Activated T-helper 17 cell treated with anti-CD3 and anti-CD28 coated beads, Interleukin-2, amount 50 U/mL, for 72 hours (primary cell): ENCODE results near the gene TMEM97. TPM values are rescaled to one million over a fixed set of nuclear protein-coding genes. Genes with fewer than 3 reads are reported as not detected.

Source experiments
- ATAC-seq: fragments of 150-1000 bp; cut with Tn5 transposase; replicated peaks from 2 replicates; pipeline ENCODE4 v1.10.0; 2021; ENCODE audit warnings: mild to moderate bottlenecking, moderate library complexity
- H3K27ac Mint-ChIP-seq: one replicate; pipeline ENCODE4 v1.8.0; 2022; ENCODE audit warnings: mixed read lengths
- H3K27me3 Mint-ChIP-seq: one replicate; pipeline ENCODE4 v1.8.0; 2022; ENCODE audit warnings: mixed read lengths
- H3K36me3 Mint-ChIP-seq: one replicate; pipeline ENCODE4 v1.8.0; 2022; ENCODE audit warnings: low read depth, mild to moderate bottlenecking, mixed read lengths
- H3K4me1 Mint-ChIP-seq: one replicate; pipeline ENCODE4 v1.8.0; 2022; ENCODE audit warnings: mixed read lengths
- H3K4me3 Mint-ChIP-seq: one replicate; pipeline ENCODE4 v1.8.0; 2022; ENCODE audit warnings: mild to moderate bottlenecking, mixed read lengths
- H3K9me3 Mint-ChIP-seq: one replicate; pipeline ENCODE4 v1.8.0; 2022; ENCODE audit warnings: mixed read lengths
- total RNA-seq, 2 donors: library from RNA; stranded (reverse); gene quantifications; one replicate each; pipeline ENCODE4 v1.2.3, GENCODE V29; 2022

TMEM97 gene
- total RNA-seq, 2 donors from 2014 or later, result 25.0 to 41.0 TPM

DNA sequence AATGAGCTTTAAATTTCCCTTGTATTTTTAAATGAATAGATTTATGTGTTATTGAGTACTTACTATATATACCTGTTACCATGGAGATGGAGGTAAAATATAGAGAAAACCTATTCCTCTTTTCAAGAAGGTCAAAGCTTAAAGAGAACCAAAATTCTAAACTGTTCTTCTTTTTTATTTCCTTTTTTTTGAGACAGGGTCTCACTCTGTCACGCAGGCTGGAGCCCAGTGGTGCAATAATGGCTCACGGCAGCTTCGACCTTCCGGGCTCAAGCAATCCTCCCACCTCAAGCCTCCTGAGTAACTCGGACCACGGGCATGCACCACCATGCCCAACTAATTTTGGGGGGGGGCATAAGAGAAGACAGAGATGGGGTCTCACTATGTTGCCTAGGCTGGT is 25.0 kb upstream of the TMEM97 start:
- Mint-ChIP-seq H3K4me3 (no peak overlapping the region), H3K9me3 (no peaks in the 10 kb centered on the region), H3K27ac (no peak overlapping the region), H3K4me1 (peaks cover 12% of the 10 kb centered on the region), H3K27me3 (peaks cover 9% of the 10 kb centered on the region), H3K36me3 (no peaks in the 10 kb centered on the region)
- ATAC-seq, result no peak

GRCh38 chr17:28295677-28296578 is 23.1 kb upstream of the TMEM97 start:
- Mint-ChIP-seq H3K27ac (peak overlapping the region; percentile 59), H3K27me3 (peaks cover 9% of the 10 kb centered on the region), H3K9me3 (no peaks in the 10 kb centered on the region), H3K4me3 (peak overlapping the region; percentile 36), H3K4me1 (peaks cover 12% of the 10 kb centered on the region), H3K36me3 (no peaks in the 10 kb centered on the region)
- ATAC-seq, result peak; percentile 78

- ATAC-seq, result no peak
- peaks cover 12% of the 10 kb centered on the region for H3K4me1 Mint-ChIP-seq
- H3K27ac Mint-ChIP-seq, result no peak overlapping the region
- no peaks in the 10 kb centered on the region for H3K36me3 Mint-ChIP-seq
- no peaks in the 10 kb centered on the region for H3K9me3 Mint-ChIP-seq
- no peak overlapping the region for H3K4me3 Mint-ChIP-seq
- peaks cover 6% of the 10 kb centered on the region for H3K27me3 Mint-ChIP-seq
Observed at GRCh38 chr17:28298449-28298848, 20.6 kb upstream of the TMEM97 start.

- Mint-ChIP-seq H3K27ac (no peak overlapping the region), H3K27me3 (peaks cover 9% of the 10 kb centered on the region), H3K4me3 (no peak overlapping the region), H3K4me1 (no peaks in the 10 kb centered on the region), H3K9me3 (no peaks in the 10 kb centered on the region), H3K36me3 (no peaks in the 10 kb centered on the region)
- ATAC-seq, result no peak
Observed at GRCh38 chr17:28306954-28307401, 12.0 kb upstream of the TMEM97 start.

- Mint-ChIP-seq H3K27me3 (no peaks in the 10 kb centered on the region), H3K36me3 (no peaks in the 10 kb centered on the region), H3K9me3 (no peaks in the 10 kb centered on the region), H3K4me3 (no peak overlapping the region), H3K27ac (no peak overlapping the region), H3K4me1 (peaks cover 6% of the 10 kb centered on the region)
- ATAC-seq, result no peak
Observed at GRCh38 chr17:28313841-28314240, 5.2 kb upstream of the TMEM97 start.

DNA sequence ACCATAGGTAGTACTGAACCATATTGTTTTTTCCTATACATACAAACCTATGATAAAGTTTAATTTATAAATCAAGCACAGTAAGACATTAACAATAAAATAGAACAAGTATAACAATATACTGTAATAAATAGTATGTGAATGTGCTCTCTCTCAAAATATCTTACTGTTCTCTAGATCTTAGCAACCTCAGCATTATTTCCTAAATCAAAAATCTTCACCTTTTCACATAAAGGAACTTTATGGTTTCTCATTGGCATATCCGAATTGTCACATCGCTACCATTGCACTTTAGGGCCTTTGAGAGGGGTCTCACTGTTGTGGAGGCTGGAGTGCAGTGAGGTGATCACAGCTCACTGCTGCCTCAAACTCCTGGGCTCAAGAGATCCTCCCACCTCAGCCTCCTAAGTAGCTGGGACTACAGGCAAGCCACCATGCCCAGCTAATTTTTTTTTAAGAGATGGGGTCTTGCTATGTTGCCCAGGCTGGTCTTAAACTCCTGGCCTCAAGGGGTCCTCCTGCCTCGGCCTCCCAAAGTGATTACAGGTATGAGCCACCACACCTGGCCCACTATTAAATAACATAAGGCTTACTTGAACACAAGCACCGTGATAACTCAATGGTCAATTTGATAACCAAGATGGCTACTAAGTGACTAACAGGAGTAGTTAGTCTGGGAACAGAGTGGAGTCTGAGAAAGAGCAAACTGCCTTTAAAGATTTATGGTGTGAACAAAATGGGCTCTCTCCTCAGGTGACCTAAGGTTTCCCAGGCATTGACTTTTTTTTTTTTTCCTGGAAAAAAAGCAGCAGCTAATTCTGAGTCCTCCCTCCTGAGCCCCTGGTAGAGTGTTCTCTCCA is 2.9 kb upstream of the TMEM97 start:
- ATAC-seq, result no peak
- no peak overlapping the region for H3K4me3 Mint-ChIP-seq
- no peaks in the 10 kb centered on the region for H3K27me3 Mint-ChIP-seq
- no peak overlapping the region for H3K27ac Mint-ChIP-seq
- peaks cover 20% of the 10 kb centered on the region for H3K4me1 Mint-ChIP-seq
- no peaks in the 10 kb centered on the region for H3K9me3 Mint-ChIP-seq
- H3K36me3 Mint-ChIP-seq, result peaks cover 12% of the 10 kb centered on the region

- Mint-ChIP-seq H3K4me3 (peak overlapping the region; percentile 89), H3K27ac (no peak overlapping the region), H3K4me1 (peaks cover 24% of the 10 kb centered on the region), H3K27me3 (no peaks in the 10 kb centered on the region), H3K9me3 (no peaks in the 10 kb centered on the region), H3K36me3 (peaks cover 19% of the 10 kb centered on the region)
- ATAC-seq, result no peak
Observed at GRCh38 chr17:28317099-28317965, 1.7 kb upstream of the TMEM97 start.

GRCh38 chr17:28317966-28318758 is 838 bp upstream of the TMEM97 start:
- ATAC-seq, result no peak
- peaks cover 24% of the 10 kb centered on the region for H3K36me3 Mint-ChIP-seq
- peak overlapping the region; percentile 79 for H3K27ac Mint-ChIP-seq
- H3K4me1 Mint-ChIP-seq, result peaks cover 24% of the 10 kb centered on the region
- H3K27me3 Mint-ChIP-seq, result no peaks in the 10 kb centered on the region
- H3K9me3 Mint-ChIP-seq, result no peaks in the 10 kb centered on the region
- H3K4me3 Mint-ChIP-seq, result peak overlapping the region; percentile 89

DNA sequence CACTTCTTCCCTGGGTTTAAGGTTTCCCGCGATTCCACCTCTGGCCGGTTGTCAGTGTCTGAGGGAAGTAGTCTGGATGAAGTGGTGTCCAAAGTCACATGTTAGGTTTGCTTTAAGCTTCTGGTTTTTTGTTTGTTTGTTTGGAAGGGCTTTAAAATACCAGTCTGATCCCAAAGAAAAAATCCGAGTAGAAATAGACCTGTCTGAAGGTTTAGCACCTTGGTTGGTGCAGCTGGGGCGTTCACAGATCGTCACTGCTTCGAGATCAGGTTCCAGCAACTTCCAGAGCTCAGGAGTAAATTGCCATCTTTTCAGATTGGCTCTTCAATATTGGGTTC is 567 bp downstream of the TMEM97 start:
- ATAC-seq, result no peak
- H3K4me1 Mint-ChIP-seq, result peaks cover 24% of the 10 kb centered on the region
- peaks cover 24% of the 10 kb centered on the region for H3K36me3 Mint-ChIP-seq
- peak overlapping the region; percentile 89 for H3K4me3 Mint-ChIP-seq
- H3K9me3 Mint-ChIP-seq, result no peaks in the 10 kb centered on the region
- H3K27ac Mint-ChIP-seq, result peak overlapping the region; percentile 79
- H3K27me3 Mint-ChIP-seq, result no peaks in the 10 kb centered on the region

GRCh38 chr17:28320215-28321061 is 1.4 kb downstream of the TMEM97 start:
- Mint-ChIP-seq H3K36me3 (peaks cover 30% of the 10 kb centered on the region), H3K27ac (peak overlapping the region; percentile 79), H3K9me3 (no peaks in the 10 kb centered on the region), H3K4me1 (peaks cover 24% of the 10 kb centered on the region), H3K27me3 (no peaks in the 10 kb centered on the region), H3K4me3 (peak overlapping the region; percentile 89)
- ATAC-seq, result no peak

- Mint-ChIP-seq H3K4me3 (no peak overlapping the region), H3K36me3 (peaks cover 69% of the 10 kb centered on the region), H3K27ac (no peak overlapping the region), H3K4me1 (peaks cover 32% of the 10 kb centered on the region), H3K27me3 (no peaks in the 10 kb centered on the region), H3K9me3 (no peaks in the 10 kb centered on the region)
- ATAC-seq, result no peak
Observed at GRCh38 chr17:28324267-28324745, 5.3 kb downstream of the TMEM97 start.

GRCh38 chr17:28324781-28325180 is 5.8 kb downstream of the TMEM97 start:
- Mint-ChIP-seq H3K4me1 (peaks cover 31% of the 10 kb centered on the region), H3K36me3 (peaks cover 73% of the 10 kb centered on the region), H3K27me3 (no peaks in the 10 kb centered on the region), H3K4me3 (no peak overlapping the region), H3K9me3 (no peaks in the 10 kb centered on the region), H3K27ac (no peak overlapping the region)
- no peak for ATAC-seq

GRCh38 chr17:28325211-28325610 is 6.2 kb downstream of the TMEM97 start:
- H3K27me3 Mint-ChIP-seq, result no peaks in the 10 kb centered on the region
- no peak for ATAC-seq
- H3K36me3 Mint-ChIP-seq, result peaks cover 69% of the 10 kb centered on the region
- no peak overlapping the region for H3K4me3 Mint-ChIP-seq
- no peak overlapping the region for H3K27ac Mint-ChIP-seq
- H3K9me3 Mint-ChIP-seq, result no peaks in the 10 kb centered on the region
- H3K4me1 Mint-ChIP-seq, result peaks cover 27% of the 10 kb centered on the region
